Measurements from ENCODE around the gene CTTNBP2.

Gene CTTNBP2, protein sequence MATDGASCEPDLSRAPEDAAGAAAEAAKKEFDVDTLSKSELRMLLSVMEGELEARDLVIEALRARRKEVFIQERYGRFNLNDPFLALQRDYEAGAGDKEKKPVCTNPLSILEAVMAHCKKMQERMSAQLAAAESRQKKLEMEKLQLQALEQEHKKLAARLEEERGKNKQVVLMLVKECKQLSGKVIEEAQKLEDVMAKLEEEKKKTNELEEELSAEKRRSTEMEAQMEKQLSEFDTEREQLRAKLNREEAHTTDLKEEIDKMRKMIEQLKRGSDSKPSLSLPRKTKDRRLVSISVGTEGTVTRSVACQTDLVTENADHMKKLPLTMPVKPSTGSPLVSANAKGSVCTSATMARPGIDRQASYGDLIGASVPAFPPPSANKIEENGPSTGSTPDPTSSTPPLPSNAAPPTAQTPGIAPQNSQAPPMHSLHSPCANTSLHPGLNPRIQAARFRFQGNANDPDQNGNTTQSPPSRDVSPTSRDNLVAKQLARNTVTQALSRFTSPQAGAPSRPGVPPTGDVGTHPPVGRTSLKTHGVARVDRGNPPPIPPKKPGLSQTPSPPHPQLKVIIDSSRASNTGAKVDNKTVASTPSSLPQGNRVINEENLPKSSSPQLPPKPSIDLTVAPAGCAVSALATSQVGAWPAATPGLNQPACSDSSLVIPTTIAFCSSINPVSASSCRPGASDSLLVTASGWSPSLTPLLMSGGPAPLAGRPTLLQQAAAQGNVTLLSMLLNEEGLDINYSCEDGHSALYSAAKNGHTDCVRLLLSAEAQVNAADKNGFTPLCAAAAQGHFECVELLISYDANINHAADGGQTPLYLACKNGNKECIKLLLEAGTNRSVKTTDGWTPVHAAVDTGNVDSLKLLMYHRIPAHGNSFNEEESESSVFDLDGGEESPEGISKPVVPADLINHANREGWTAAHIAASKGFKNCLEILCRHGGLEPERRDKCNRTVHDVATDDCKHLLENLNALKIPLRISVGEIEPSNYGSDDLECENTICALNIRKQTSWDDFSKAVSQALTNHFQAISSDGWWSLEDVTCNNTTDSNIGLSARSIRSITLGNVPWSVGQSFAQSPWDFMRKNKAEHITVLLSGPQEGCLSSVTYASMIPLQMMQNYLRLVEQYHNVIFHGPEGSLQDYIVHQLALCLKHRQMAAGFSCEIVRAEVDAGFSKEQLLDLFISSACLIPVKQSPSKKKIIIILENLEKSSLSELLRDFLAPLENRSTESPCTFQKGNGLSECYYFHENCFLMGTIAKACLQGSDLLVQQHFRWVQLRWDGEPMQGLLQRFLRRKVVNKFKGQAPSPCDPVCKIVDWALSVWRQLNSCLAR (N-terminal part only)

DNA sequence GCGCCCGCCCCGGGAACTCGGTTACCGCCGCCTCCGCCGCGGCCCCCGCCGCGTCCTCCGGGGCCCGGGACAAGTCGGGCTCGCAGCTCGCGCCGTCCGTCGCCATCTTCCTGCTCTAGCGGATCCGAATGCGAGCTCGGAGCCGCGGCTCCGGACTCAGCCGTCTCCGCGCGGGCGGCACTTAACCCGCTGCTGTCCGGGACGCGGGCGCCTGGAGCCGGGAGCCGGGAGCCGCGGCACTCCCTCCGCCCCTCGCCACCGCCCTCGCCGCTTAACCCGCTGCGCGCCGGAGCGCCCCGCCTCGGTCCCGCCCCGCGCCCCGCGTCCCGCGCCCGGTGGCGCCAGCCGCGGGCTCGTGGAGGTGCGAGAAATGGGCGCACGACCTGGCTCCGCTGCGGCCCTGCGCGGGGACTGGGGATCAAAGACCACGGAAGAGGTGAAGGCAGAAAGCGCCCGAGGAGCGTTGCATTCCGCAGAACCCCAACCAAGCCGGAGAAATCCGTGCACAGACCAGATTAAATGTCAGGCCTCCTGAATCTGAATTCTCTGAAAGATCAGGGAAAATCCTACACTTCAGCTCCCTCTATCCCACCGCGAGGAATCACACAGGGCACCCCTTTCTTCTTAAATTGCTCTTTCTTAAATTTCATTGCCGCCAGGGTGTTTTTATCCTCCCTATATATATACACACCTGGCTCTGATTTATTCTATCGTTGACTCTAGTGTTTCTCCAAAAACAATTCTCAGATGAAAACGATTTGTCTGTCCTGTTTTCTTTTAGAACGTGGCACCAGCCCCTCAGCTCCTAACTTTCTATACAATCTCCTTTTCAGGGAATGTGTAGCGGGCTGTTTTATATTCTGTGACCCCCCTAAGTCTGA, at the start of gene CTTNBP2:
Gene CTTNBP2, minus strand, starts transcription at position 132 of the 881 bp plus-strand sequence. Its CDS starts 26 bp downstream, at position 106.
- DNase-seq (ENCODE audit: low read depth in 2 of 2, low spot score in 1 of 2), result no peak

DNA sequence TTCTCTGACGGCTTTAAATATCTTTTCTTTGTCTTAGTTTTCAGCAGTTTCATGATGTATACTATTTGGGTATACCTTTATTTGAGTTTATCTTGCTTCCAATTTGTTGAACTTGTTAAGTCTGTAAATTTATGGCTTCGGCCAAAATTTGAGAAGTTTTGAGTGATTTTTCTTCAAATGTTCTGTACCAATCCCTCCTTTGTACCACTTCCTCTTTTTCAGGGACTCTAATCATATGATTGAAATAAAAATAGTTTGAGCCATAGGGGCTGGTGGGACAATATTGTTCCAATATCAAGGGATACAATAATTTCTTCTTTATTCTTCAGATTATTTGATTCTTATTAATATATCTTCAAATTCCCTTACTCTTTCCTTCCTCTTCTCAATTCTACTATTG, 43.1 kb upstream of the CTTNBP2 start:
- no peak for DNase-seq (ENCODE audit: low read depth in 2 of 2, low spot score in 1 of 2)

DNA sequence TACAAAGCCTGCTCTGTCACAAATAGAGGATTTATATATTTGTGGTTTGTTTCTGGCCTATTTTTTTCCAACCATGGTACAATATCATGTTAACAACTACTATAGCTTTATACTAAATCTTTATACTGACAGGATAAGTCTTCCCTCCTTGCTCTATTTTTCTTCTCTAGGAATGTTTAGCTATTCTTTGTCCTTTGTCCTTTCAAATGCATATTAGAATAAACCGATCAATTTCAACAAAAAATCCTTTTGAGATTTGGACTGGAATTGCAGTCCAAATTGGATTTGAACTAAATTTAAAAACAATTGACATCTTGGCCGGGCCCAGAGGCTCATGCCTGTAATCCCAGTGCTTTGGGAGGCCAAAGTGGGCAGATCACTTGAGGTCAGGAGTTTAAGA, 39.2 kb upstream of the CTTNBP2 start:
- DNase-seq (ENCODE audit: low read depth in 2 of 2, low spot score in 1 of 2), result no peak

DNA sequence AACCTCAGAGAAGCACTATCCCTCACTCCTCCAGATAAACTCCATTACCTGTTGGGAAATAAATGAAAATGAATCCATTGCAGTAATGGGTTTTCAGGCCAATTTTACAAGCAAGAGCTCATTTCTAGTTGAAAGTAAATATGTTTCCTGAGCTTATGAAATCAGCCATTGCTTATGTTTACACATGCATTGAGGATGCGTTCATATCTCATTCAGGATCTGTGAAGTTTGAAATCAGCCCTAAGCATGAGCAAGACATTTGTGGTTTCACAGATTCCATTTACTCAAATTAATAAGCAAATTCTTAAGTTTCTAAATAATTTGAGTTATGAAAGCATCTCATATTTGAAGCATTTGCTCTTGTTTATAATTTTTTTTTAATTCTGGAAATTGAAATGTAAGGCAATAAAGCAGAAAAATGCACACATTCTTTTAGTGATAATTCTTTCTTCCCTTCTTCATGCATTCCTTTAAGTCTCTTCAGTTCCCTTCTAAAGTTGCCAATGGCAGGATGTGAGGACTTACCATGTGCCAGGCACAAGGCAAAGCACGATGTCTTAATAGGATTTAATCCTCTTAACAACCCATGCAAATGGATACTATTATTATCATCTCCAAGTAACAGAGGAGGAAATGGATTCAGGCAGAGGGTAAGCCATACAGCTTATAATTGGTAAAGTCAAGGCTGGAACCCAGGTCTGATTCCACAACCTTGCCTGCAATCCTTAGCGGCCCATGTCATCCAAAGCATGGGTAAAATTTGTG, 35.0 kb upstream of the CTTNBP2 start:
- DNase-seq (ENCODE audit: low read depth in 2 of 2, low spot score in 1 of 2), result no peak

GRCh38 chr7:117907049-117907640, 33.9 kb upstream of the CTTNBP2 start:
- DNase-seq (ENCODE audit: low read depth in 2 of 2, low spot score in 1 of 2), result no peak

DNA sequence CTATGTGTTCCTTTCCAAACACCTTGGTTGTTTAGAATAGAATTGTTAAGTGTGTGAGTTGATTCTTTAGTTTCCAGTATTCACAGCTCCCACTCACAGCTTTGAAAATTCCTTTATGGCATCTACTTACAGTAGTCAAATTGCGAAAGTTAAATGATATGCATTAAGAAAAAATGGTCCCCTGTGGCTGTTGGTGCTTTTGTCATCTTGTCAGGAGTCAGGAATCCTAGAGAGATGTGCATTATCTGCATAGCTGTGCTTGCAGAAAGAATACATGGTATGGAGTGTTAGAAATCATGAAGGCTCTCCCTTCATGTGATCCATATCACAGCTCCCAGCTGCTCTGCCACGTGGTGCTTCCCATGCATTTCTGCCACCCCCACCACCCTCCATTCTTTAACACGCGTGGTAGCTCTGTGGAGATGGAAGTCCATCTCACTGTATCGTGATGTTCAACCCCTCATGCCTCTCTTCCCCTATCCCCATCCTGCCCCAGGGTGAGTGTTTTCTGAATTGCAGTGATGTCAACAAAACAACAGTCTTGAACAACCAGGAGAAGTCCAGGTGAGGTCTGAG, 29.2 kb upstream of the CTTNBP2 start:
- DNase-seq (ENCODE audit: low read depth in 2 of 2, low spot score in 1 of 2), result no peak

DNA sequence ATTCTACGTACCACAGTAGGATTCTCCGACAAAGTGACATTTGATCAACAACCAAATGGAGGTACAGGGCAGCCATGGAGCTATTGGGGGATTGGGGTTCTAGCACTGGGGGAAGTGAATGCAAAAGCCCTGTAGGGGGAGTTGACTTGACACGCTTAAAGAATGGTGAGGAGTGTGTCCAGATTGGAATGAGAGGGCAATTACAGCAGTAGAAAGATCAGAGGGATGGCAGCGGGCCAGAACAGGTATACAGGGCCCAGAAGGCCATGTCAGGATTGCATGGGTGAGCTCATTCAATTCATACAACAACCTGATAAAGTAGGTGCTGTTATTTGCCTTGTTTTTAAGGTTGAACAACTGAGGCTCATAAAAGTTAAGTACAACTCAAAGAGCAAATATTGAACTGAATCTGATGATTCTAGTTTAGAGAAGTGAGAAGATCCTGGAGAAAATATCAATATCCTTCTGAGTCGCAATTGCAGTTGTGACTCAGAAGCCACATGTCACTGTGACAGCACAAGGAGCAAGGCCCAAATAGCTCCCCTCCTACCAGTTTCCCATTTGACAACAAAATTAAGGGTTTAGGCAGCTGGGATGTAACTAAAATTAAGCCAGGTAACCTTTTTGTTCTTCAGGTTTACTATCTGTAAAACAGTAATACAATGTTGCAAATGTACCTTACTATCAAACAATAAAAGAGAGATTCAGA, 28.0 kb upstream of the CTTNBP2 start:
- DNase-seq (ENCODE audit: low read depth in 2 of 2, low spot score in 1 of 2), result no peak

DNA sequence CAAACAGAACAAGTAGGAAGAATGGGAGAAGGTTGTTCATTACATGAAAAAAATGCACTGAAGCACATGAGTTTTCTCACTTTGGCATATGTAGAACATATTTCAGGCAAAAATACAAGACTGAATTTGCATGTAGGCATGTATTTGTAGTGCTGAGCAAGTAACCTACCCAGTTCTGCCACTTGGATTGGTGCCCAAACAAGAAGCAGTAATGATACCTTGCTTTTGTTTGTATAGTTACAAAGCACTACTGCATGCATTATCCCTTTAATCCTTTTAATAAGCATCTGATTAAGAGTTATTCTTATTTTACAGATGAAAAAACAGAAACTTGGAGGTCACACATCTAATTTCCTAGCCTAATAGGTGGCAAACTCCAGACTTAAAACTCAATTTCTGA, 23.1 kb upstream of the CTTNBP2 start:
- DNase-seq (ENCODE audit: low read depth in 2 of 2, low spot score in 1 of 2), result no peak

DNA sequence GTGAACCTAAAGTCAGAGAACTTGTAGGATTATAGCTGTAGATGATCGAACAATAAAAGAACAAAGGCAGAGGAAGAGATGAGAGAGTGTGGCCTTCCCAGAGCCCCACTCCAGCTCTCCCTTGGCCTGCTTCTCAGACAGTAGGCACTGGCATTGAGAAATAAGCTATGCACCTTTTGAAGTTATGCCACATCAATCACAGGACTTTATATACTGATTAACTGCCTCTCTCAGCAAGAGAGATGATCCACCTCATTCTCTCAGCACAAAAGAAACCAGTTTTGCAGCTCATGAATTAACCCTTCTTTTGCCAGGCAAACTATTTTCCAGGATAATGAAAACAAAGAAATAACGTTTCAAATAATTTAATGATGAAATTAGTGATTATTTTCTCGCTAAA, 22.0 kb upstream of the CTTNBP2 start:
- DNase-seq (ENCODE audit: low read depth in 2 of 2, low spot score in 1 of 2), result no peak

DNA sequence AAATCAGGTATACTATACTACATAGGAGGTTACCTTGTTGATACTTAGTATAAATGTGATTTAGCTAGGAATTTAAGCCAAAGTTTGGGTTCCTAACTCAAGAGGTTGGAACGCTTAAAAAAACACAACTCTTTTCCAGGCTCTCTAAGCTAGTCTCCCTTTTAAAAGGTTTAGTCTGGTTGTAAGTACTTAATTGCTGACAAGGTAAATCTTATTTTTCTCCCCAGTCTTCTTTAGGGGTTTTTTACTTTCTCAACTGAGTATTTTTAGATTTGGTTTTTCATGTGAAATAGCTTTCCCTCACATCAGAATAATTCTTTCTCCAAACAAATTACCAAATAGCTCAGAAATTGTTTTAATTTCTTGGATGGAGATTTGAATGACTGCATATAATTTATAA, 20.8 kb upstream of the CTTNBP2 start:
- no peak for DNase-seq (ENCODE audit: low read depth in 2 of 2, low spot score in 1 of 2)

GRCh38 chr7:117892821-117893220, 19.6 kb upstream of the CTTNBP2 start:
- no peak for DNase-seq (ENCODE audit: low read depth in 2 of 2, low spot score in 1 of 2)

GRCh38 chr7:117889611-117890010, 16.4 kb upstream of the CTTNBP2 start:
- no peak for DNase-seq (ENCODE audit: low read depth in 2 of 2, low spot score in 1 of 2)

DNA sequence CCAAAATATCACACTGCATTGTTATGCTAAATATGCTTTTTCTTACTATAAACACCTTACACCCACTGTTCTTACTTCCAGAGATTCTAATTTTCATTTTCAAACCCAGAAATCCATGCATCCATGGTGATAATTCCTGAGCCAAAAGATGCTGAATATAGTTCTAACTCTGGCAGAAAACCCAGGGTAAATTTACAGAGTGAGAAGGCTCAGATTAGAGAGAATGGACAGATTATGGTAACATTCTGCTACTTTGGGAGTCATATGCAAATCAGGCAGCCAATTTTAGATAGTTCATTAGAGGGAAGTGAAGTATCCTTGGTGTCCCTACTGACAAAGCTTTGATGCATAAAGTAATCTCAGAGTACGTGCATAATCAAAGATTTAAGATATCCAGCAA, 15.4 kb upstream of the CTTNBP2 start:
- no peak for DNase-seq (ENCODE audit: low read depth in 2 of 2, low spot score in 1 of 2)

DNA sequence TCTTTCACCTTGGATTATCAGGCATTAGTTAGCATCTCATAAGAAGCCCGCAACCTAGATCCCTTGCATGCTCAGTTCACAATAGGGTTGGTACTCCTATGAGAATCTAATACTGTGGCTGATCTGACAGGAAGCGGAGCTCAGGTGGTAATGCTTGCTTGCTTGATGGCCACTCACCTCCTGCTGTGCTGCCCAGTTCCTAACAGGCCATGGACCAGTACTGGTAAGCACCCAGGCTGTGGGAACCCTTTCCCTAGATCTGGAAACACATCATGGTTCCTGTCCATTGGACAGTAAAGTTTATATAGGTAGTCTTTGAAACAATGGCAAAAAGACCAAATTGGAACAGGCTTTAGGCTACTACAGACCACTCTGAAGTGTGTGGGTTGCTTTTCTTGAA, 9.4 kb upstream of the CTTNBP2 start:
- DNase-seq (ENCODE audit: low read depth in 2 of 2, low spot score in 1 of 2), result no peak

DNA sequence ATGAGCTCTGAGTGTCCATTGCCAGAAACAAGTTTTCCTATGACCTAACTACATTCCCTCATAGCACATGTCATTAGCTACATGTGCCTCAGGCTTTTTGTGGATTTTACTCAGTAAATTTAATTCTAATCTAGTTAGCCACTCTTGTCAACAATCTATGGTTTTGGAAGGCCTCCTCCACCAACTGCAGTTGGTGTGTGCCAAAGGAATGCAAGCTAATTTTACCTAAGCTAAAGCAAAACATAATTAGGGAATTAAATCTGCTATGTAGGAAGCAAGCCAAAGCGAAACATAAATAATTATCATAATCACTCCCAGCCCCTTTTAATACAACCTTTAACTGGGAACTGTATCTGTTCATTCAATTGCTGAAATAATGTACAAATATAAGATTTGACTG, 3.5 kb upstream of the CTTNBP2 start:
- no peak for DNase-seq (ENCODE audit: low read depth in 2 of 2, low spot score in 1 of 2)

- no peak for DNase-seq (ENCODE audit: low read depth in 2 of 2, low spot score in 1 of 2)
These were observed 2.3 kb upstream of the CTTNBP2 start for GRCh38 chr7:117875566-117875965.

GRCh38 chr7:117874191-117874700, 1.0 kb upstream of the CTTNBP2 start:
- DNase-seq (ENCODE audit: low read depth in 2 of 2, low spot score in 1 of 2), result no peak

All from stimulated activated CD8-positive, alpha-beta memory T cell treated with anti-CD3 and anti-CD28 coated beads, Interleukin-4, amount 100 ng/mL, for 4 hours (primary cell).